Measurements from ENCODE around the gene SST.
"Not testable (repeated sequence)": the region's sequence is repeated elsewhere in the genome, so short reads cannot be mapped to it uniquely, and the experiment has no call there.

Gene SST

DNA sequence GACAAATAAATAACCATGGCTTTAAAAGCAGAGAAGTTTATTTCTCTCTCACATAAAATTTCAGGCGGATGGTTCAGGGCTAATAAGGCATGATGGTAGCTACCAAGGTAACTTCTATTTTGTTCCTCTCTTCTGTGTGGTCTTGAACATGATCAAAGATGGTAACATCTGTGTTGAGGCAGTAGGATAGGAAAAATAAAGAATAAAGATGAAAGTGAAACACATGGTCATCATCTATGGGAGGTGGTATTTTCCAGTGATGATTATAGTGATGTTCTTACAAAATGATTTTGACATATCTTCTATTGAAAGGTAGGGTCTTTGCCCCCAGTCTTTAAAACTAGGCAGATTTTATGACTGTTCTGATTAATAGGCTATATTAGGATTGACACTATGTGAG, 14.2 kb upstream of the SST start:
- no peak for DNase-seq (ENCODE audit: low spot score)

DNA sequence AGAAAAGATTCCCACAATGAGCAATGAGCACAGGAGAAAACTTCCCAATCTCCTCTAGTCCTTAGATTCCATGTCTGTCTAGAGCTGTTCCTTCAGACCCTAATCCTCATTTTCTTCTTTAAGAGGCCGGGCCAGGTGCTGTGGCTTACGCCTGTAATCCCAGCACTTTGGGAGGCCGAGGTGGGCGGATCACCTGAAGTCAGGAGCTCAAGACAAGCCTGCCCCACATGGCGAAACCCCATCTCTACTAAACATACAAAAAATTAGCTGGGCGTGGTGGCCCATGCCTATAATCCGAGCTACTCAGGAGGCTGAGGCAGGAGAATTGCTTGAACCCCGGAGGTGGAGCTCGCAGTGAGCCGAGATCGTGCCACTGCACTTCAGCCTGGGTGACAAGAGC, 11.6 kb upstream of the SST start:
- DNase-seq (ENCODE audit: low spot score): not testable (repeated sequence)

DNA sequence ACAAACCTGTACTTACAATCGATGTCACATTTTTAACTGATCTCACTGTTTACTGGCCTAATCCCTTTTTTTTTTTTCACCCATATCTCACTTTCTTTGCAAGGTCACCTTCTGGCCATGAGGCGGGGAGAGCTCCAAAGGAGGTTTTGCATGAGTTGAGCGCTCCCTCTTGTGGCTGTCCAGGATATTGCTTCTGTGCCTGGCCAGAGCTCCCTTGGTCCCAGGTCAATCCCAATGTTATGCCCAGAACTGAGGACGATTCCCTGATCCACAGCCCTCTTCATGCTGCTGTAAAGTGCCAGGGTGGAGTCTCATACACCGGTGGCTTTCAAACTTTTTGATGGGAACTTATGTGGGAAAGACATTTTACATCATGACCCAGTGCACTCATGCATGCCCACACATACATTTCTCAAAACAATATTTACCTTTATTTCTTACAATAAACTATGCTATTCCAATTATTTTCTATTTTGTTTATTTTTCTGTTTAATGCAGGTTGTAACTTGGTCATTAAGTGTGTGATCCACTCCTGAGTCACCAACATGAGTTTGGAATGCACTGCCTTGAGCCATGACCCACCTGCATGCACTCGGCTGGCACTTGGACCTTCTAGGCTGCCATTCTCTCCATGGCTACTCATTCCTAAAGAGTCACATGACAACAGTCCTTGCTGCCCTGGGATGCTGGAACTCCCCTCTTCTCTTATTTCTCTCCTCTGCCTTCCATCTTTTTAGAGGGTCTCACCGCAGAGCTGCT, 9.6 kb upstream of the SST start:
- peak; percentile 86 for DNase-seq (ENCODE audit: low spot score)

DNA sequence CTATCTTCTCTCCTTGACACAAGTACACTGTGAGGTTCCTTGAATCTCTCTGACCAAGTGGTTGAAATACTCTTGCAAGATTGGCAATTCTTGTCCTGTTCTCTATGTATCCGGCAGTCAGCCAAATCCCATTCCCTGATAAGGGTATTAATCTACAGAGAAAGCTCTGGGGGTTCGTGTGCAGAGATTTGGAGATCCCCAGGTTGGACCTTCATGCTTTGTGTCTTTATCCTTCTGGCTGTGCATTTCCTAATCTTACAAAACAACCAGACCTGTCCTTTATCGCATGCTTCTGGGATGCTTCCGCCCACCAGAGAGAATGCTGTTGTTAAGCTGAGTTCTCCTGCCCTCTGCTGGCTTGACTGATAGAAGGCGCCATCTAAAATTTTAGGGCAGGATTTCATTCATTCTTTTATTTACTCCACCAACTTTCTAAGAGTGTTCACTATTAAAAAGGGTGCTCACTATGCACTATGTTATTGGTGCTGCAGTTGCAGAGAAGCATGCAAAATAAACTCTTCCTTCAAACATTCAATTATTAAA, 8.6 kb upstream of the SST start:
- peak; percentile 77 for DNase-seq (ENCODE audit: low spot score)

DNA sequence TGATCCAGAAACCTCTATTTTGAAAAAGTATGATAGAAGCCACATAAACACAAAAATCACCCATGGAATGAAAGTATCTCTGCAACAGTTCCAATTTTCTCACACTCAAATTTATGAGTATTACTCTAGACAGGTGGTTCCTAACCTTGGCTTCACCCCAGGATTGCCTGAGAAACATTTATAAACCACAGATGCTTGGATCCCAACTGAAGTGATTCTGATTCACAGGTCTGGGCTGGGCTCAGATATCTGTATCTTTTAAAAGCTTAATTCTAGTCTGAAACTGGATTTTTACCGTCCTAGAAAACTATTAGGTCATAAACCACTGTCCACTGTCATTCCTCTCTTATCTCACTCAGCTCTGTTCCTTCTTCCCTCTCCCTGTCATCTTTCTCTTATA, 7.4 kb upstream of the SST start:
- DNase-seq (ENCODE audit: low spot score): no peak

DNA sequence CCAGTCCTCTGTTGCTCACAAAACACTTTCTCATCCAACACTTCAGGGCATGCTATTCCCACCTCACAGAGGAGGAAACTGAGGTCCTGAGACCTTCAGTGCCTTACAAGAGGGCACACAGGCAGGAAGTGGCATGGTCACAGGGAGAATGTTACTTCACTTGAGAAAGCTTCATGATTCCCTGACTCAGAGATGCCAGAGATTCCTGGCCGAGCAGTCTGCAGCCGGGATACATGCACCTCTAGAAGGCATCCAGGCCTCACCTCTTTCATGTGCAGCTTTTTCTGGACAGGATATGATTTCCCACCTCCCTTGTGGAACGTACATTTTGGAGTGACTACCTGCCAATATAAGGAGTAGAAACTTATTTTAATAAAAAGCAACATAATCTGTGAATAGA, 2.8 kb upstream of the SST start:
- peak; percentile 31 for DNase-seq (ENCODE audit: low spot score)

- DNase-seq (ENCODE audit: low spot score): no peak
Observed at GRCh38 chr3:187667526-187667925, 2.7 kb downstream of the SST start.

DNA sequence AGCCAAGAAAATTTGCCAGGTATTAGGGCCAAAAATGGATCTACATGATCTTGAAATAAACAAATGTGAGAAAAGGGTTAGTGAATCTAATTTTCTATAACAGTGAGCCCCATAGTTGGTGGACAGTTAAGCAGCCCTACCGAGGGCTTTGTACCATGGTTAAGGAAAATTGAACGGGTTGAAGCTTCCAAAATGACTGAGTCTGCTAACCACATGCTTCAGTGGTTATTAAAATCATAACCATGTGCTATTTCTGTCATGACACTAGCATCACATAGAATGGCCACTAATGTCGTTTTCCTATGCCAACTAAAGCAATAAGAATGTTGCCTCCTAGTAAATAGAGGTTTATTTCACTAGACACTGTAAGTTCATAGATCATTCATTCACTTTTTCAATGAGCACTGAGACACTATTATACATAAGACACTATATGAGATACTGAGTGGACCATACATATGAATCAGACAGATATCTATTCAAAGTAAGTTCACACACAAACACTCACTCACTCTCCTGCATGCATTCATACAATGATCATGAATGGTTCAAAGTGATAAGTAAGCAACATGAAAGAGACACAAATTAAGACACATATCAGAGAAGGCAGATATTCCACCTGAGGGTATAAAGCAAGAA, 4.3 kb downstream of the SST start:
- DNase-seq (ENCODE audit: low spot score): no peak

GRCh38 chr3:187665010-187665409, 5.2 kb downstream of the SST start:
- DNase-seq (ENCODE audit: low spot score): no peak

DNA sequence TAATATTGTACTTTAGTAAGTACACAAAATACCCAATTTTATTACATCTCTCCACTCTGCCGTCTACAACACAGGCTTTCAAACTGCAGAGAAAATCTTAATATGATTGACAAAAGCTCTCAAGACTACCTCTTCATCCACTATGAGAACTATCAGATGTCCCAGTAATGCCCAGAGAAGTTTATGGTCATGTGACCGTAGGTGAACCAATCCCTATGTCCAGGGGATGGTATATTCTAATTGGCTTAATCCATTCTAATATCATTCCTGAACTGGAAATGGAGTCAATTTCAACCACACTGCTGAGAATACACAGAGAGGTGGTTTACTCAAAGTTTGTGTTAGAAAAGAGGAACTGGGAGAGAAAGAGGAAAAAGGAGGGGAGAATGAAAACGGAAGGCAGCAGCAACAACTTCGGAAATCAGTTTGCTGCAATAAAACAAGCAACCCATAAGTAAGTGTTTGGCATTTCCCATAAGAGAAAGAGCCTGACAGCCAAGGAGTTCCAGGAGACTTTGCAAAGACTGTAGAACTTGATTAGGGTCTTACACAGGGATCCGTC, 7.3 kb downstream of the SST start:
- no peak for DNase-seq (ENCODE audit: low spot score)

GRCh38 chr3:187661267-187661666, 8.9 kb downstream of the SST start:
- DNase-seq (ENCODE audit: low spot score): no peak

GRCh38 chr3:187651282-187651681, 18.9 kb downstream of the SST start:
- DNase-seq (ENCODE audit: low spot score): no peak

- no peak for DNase-seq (ENCODE audit: low spot score)
Observed at GRCh38 chr3:187648177-187648576, 22.0 kb downstream of the SST start.

- DNase-seq (ENCODE audit: low spot score): peak; percentile 45
Observed at GRCh38 chr3:187646906-187647660, 23.1 kb downstream of the SST start.

DNA sequence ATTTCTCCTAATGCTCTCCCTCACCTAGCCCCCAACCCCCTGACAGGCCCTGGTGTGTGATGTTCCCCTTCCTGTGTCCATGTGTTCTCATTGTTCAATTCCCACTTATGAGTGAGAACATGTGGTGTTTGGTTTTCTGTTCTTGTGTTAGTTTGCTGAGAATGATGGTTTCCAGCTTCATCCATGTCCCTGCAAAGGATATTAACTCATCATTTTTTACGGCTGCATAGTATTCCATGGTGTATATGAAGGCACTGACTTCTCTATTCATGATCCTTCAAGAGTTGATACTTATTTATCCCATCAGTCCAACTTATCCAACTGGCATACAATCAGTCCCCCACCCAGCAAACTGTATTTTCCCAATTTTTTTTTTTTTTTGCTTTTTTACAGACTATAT, 24.8 kb downstream of the SST start:
- not testable (repeated sequence) for DNase-seq (ENCODE audit: low spot score)

GRCh38 chr3:187642861-187643260, 27.3 kb downstream of the SST start:
- DNase-seq (ENCODE audit: low spot score): no peak

GRCh38 chr3:187641320-187642016, 28.7 kb downstream of the SST start:
- DNase-seq (ENCODE audit: low spot score): no peak

- DNase-seq (ENCODE audit: low spot score): peak; percentile 35
Observed at GRCh38 chr3:187640569-187641059, 29.6 kb downstream of the SST start.

GRCh38 chr3:187639927-187640568, 30.1 kb downstream of the SST start:
- peak; percentile 10 for DNase-seq (ENCODE audit: low spot score)

- no peak for DNase-seq (ENCODE audit: low spot score)
Observed at GRCh38 chr3:187636528-187636927, 33.7 kb downstream of the SST start.

DNA sequence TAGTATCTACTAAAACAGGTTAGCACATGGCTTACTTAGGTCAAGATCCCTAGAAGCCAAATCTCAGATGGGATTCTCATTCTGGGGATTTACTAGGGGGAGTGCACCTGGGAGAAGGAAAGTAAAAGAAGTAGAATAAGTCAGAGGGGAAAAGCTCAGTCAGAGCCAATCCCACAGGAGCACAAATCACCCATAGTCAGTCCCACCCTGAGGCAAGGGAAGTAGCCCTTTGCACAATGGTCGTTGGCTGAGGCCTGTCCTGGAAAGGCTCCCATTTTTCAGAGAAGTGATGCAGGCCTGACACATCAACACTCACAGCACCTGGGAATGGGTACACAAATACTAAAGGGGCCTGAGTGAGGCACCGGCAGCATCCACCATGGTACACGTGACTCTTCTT, 39.8 kb downstream of the SST start:
- peak; percentile 14 for DNase-seq (ENCODE audit: low spot score)

Measured in AG08395 (cell line).